HEK293 (cell line): ENCODE measurements around the gene THSD4.

ENCODE experiments used
- CTCF ChIA-PET: fragments of 350-600 bp; formaldehyde crosslinking; extraction: SDS; loops from one replicate; lab custom pipeline; 2021; ENCODE audit warnings: antibody characterized with exemption; lab: Yijun Ruan, JAX
- POLR2A ChIA-PET: fragments of 300-600 bp; formaldehyde crosslinking; extraction: SDS; loops from one replicate; lab custom pipeline; 2020; ENCODE audit warnings: antibody characterized with exemption, inconsistent platforms; lab: Yijun Ruan, JAX
- H3K27ac ChIP-seq: fragments of 200-500 bp; sonication (Bioruptor generic); 2 replicates; pipeline ENCODE4 v1.5.1; 2014; ENCODE audit warnings: low read depth, low read length, control low read depth, inconsistent platforms; ENCODE audit errors: extremely low read depth
- H3K36me3 ChIP-seq, 2 experiments: fragments of 200-500 bp in 1 of 2; sonication (Bioruptor generic) in 1 of 2; 1 replicate in 1 of 2; 2 replicates in 1 of 2; pipeline ENCODE4 v1.5.1; 2014 to 2017; ENCODE audit warnings: inconsistent platforms in 2 of 2, low read length in 2 of 2; ENCODE audit not compliant: control insufficient read depth in 2 of 2, insufficient read depth in 1 of 2
- H3K4me1 ChIP-seq: fragments of 200-500 bp; sonication (Bioruptor generic); 2 replicates; pipeline ENCODE4 v1.5.1; 2014; ENCODE audit warnings: mild to moderate bottlenecking, low read length, inconsistent platforms; ENCODE audit not compliant: control insufficient read depth, insufficient read depth
- H3K4me3 ChIP-seq: 2 replicates; pipeline ENCODE4 v1.5.1; 2011; ENCODE audit warnings: low read depth, mild to moderate bottlenecking, control low read depth, low read length, moderate library complexity
- H3K9me3 ChIP-seq: fragments of 200-500 bp; sonication (Bioruptor generic); 2 replicates; pipeline ENCODE4 v1.5.1; 2014; ENCODE audit warnings: low read depth, low read length, inconsistent platforms; ENCODE audit not compliant: control insufficient read depth, insufficient read depth
- FEZF1 ChIP-seq: fragments of 450-650 bp; formaldehyde crosslinking; IDR thresholded peaks from 2 replicates; pipeline ENCODE4 v1.5.1; 2016; ENCODE audit warnings: missing biosample characterization, missing genetic modification characterization
- IKZF3 ChIP-seq: fragments of 450-650 bp; IDR thresholded peaks from 2 replicates; pipeline ENCODE4 v1.5.0; 2018; ENCODE audit warnings: missing biosample characterization, mild to moderate bottlenecking, missing genetic modification characterization, moderate library complexity
- INSM2 ChIP-seq: fragments of 450-650 bp; formaldehyde crosslinking; IDR thresholded peaks from 2 replicates; pipeline ENCODE4 v1.5.1; 2016; ENCODE audit warnings: missing biosample characterization, missing genetic modification characterization
- PRDM6 ChIP-seq: fragments of 450-650 bp; formaldehyde crosslinking; IDR thresholded peaks from 2 replicates; pipeline ENCODE4 v1.5.1; 2017; ENCODE audit warnings: missing biosample characterization, missing genetic modification characterization
- TRIM28 ChIP-seq: IDR thresholded peaks from 2 replicates; pipeline ENCODE4 v1.6.1; 2011; ENCODE audit warnings: low read length, control low read depth, borderline replicate concordance
- ZBTB26 ChIP-seq: fragments of 450-650 bp; formaldehyde crosslinking; optimal IDR thresholded peaks from 2 replicates; pipeline ENCODE3; 2016; ENCODE audit warnings: missing biosample characterization, mild to moderate bottlenecking, missing genetic modification characterization
- ZFP37 ChIP-seq: fragments of 450-650 bp; formaldehyde crosslinking; IDR thresholded peaks from 2 replicates; pipeline ENCODE4 v1.5.1; 2016; ENCODE audit warnings: missing biosample characterization, missing genetic modification characterization
- ZFP41 ChIP-seq: fragments of 450-650 bp; formaldehyde crosslinking; IDR thresholded peaks from 2 replicates; pipeline ENCODE4 v1.5.1; 2016; ENCODE audit warnings: missing biosample characterization, missing genetic modification characterization, borderline replicate concordance
- ZNF202 ChIP-seq: fragments of 450-650 bp; formaldehyde crosslinking; IDR thresholded peaks from 2 replicates; pipeline ENCODE4 v1.5.1; 2016; ENCODE audit warnings: missing biosample characterization, missing genetic modification characterization, borderline replicate concordance
- ZNF211 ChIP-seq: fragments of 450-650 bp; formaldehyde crosslinking; IDR thresholded peaks from 2 replicates; pipeline ENCODE4 v1.5.1; 2016; ENCODE audit warnings: low read depth, missing biosample characterization, missing genetic modification characterization
- ZNF26 ChIP-seq: fragments of 450-650 bp; formaldehyde crosslinking; IDR thresholded peaks from 2 replicates; pipeline ENCODE4 v1.5.1; 2016; ENCODE audit warnings: missing biosample characterization, missing genetic modification characterization
- ZNF280D ChIP-seq: fragments of 450-650 bp; formaldehyde crosslinking; IDR thresholded peaks from 2 replicates; pipeline ENCODE4 v1.5.1; 2016; ENCODE audit warnings: missing biosample characterization, missing genetic modification characterization
- ZNF362 ChIP-seq: fragments of 450-650 bp; formaldehyde crosslinking; IDR thresholded peaks from 2 replicates; pipeline ENCODE4 v1.5.1; 2016; ENCODE audit warnings: missing biosample characterization, missing genetic modification characterization
- ZNF391 ChIP-seq: fragments of 450-650 bp; formaldehyde crosslinking; IDR thresholded peaks from 2 replicates; pipeline ENCODE4 v1.5.1; 2016; ENCODE audit warnings: low read depth, missing biosample characterization, missing genetic modification characterization, borderline replicate concordance
- ZNF404 ChIP-seq: fragments of 450-650 bp; formaldehyde crosslinking; IDR thresholded peaks from 2 replicates; pipeline ENCODE4 v1.5.1; 2017; ENCODE audit warnings: missing biosample characterization, missing genetic modification characterization
- ZNF544 ChIP-seq: fragments of 450-650 bp; formaldehyde crosslinking; IDR thresholded peaks from 2 replicates; pipeline ENCODE4 v1.5.0; 2017; ENCODE audit warnings: missing biosample characterization, missing genetic modification characterization
- ZNF600 ChIP-seq: fragments of 450-650 bp; formaldehyde crosslinking; IDR thresholded peaks from 2 replicates; pipeline ENCODE4 v1.5.1; 2016; ENCODE audit warnings: missing biosample characterization, missing genetic modification characterization
- ZNF677 ChIP-seq: fragments of 450-650 bp; IDR thresholded peaks from 2 replicates; pipeline ENCODE4 v1.5.0; 2018; ENCODE audit warnings: missing biosample characterization, mild to moderate bottlenecking, missing genetic modification characterization, moderate library complexity
- ZNF76 ChIP-seq: fragments of 450-650 bp; formaldehyde crosslinking; IDR thresholded peaks from 2 replicates; pipeline ENCODE4; 2016; ENCODE audit warnings: low read depth, missing biosample characterization, missing genetic modification characterization, borderline replicate concordance
- ZNF837 ChIP-seq: fragments of 450-650 bp; formaldehyde crosslinking; IDR thresholded peaks from 2 replicates; pipeline ENCODE4 v1.5.1; 2016; ENCODE audit warnings: missing biosample characterization, missing genetic modification characterization
- ZXDB ChIP-seq: fragments of 450-650 bp; formaldehyde crosslinking; IDR thresholded peaks from 2 replicates; pipeline ENCODE4 v1.5.1; 2016; ENCODE audit warnings: missing biosample characterization, missing genetic modification characterization

The THSD4 gene

GRCh38 chr15:71603379-71603778, 488.1 kb downstream of the THSD4 start:
- Histone ChIP-seq H3K27ac (no peak overlapping the region), H3K9me3 (no peaks in the 10 kb centered on the region), H3K4me3 (no peak overlapping the region), H3K4me1 (peaks cover 18% of the 10 kb centered on the region), H3K36me3 (no peaks in the 10 kb centered on the region)
- ChIA-PET POLR2A (no interaction called here), CTCF (no interaction called here)
- TF ChIP-seq ZNF391 (tag by site-specific recombination) (no peak), ZNF600 (tag by site-specific recombination) (no peak), ZFP37 (tag by site-specific recombination) (no peak), ZNF544 (tag by site-specific recombination) (no peak), ZNF677 (no peak), ZNF202 (tag by site-specific recombination) (no peak), ZNF362 (no peak), ZXDB (no peak), ZNF280D (tag by site-specific recombination) (no peak), PRDM6 (no peak), IKZF3 (tag by site-specific recombination) (no peak), ZNF26 (tag by site-specific recombination) (no peak), ZNF76 (tag by site-specific recombination) (no peak), TRIM28 (no peak), ZNF837 (tag by site-specific recombination) (no peak), ZNF404 (tag by site-specific recombination) (no peak)

GRCh38 chr15:71607383-71607782, 492.1 kb downstream of the THSD4 start:
- CTCF ChIA-PET, result interaction anchor here (0.9 kb wide), 1 partner anchor 32 kb away, joined by 4 read pairs; no protein-coding TSS in a partner anchor
- Histone ChIP-seq H3K4me3 (no peak overlapping the region), H3K36me3 (no peaks in the 10 kb centered on the region), H3K4me1 (no peaks in the 10 kb centered on the region), H3K9me3 (no peaks in the 10 kb centered on the region), H3K27ac (no peak overlapping the region)
- TF ChIP-seq ZFP41 (tag by site-specific recombination) (no peak), FEZF1 (tag by site-specific recombination) (no peak), ZNF391 (tag by site-specific recombination) (no peak), ZNF211 (tag by site-specific recombination) (no peak), INSM2 (no peak), ZBTB26 (tag by site-specific recombination) (peak; percentile 7)
- POLR2A ChIA-PET, result no interaction called here
